ENCODE measurements around the gene RASA3. TPM values are rescaled to one million over a fixed set of nuclear protein-coding genes. Genes with fewer than 3 reads are reported as not detected.

Gene RASA3
- total and polyA plus RNA-seq, 2 of the 4 experiments (the other 2 are of a cell fraction), result 21.0 to 31.4 TPM

DNA sequence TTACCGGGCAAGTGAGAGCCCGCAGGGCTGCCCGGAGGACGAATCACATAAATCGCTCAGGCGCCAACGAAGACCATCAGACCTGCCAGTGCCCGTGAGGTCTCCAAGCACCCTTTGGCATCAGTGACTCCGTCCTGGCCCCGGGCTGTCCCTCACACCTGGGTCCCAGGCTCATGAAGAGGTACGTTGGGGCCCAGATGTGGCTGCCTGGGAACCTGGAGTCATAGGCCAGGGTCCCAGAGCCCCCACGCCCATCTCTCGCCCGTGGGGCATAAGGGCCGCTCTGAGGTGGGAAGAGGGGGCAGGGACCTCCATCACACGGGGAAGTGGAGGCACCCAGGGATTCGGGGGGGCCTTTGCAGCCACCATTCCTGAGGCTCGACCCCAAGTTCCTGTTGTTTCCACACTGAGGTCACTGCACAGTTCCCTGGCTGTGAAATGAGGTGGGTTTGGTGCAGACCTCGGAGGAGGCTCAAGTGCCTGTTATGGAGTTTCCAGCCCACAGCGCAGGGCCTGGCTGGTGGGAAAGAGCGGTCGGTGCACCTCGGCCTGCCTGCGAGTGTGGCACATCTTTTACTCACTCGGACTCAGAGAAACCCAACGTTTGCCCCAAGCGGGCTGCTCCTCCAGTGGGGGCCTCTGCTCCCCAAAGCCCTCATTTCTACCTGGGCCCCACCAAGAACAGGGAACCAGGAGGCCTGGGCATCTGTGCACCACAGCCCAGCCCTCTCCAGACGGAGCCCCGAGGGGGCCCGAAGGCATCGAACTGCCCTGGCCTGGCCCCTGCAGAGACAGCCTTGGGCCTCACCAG is 122.6 kb downstream of the RASA3 start:
- H3K4me3 ChIP-seq (ENCODE audit: insufficient read depth, low read depth, low read length), result no peak overlapping the region
- no peak overlapping the region for H4K91ac ChIP-seq (ENCODE audit: insufficient read depth, low read depth, low read length)
- ChIA-PET CTCF (no interaction called here), POLR2A (ENCODE audit: unreplicated experiment) (no interaction called here)
- intact Hi-C loops (cut with micrococcal nuclease) (no loop called here), dilution Hi-C loops (cut with HindIII; ENCODE audit: low sequenced_read_pairs, unreplicated experiment) (no loop called here), in situ Hi-C loops (cut with MboI; ENCODE audit: low sequenced_read_pairs) (no loop called here)
- no TSS peak for BruUV-seq (replicated peaks)
- peak overlapping the region; percentile 41 for H2AFZ ChIP-seq (replicated peaks; ENCODE audit: low read length, poor library complexity)
- H3K23ac ChIP-seq (ENCODE audit: low read depth, low read length), result no peak overlapping the region
- no peak overlapping the region for H3K56ac ChIP-seq (ENCODE audit: extremely low read depth, insufficient read depth, low read length)
- peaks cover 5% of the 10 kb centered on the region for H3K9me1 ChIP-seq (ENCODE audit: insufficient read depth, low read length)
- peaks cover 12% of the 10 kb centered on the region for H4K20me1 ChIP-seq (ENCODE audit: insufficient read depth, low read length)
- no peak overlapping the region for H4K8ac ChIP-seq (ENCODE audit: low read depth in 2 of 2, low read length in 2 of 2)
- H3K4me2 ChIP-seq (ENCODE audit: low read depth, low read length), result no peak overlapping the region
- H3K9ac ChIP-seq (ENCODE audit: low read depth, low read length), result no peak overlapping the region
- H4K5ac ChIP-seq (ENCODE audit: low read depth, low read length), result no peak overlapping the region
- H2BK5ac ChIP-seq (ENCODE audit: low read depth, low read length, poor library complexity, severe bottlenecking), result no peak overlapping the region
- ATAC-seq (ENCODE audit: low read depth) (no peak), DNase-seq (no peak)
- no peak overlapping the region for H3K4ac ChIP-seq (ENCODE audit: low read depth, low read length)
- H2AK9ac ChIP-seq (replicated peaks; ENCODE audit: low read depth, low read length, poor library complexity), result no peak overlapping the region
- H2BK20ac ChIP-seq (ENCODE audit: low read depth, low read length), result no peak overlapping the region
- peaks cover 59% of the 10 kb centered on the region for H3K36me3 ChIP-seq (ENCODE audit: control insufficient read depth, insufficient read depth, low read length)
- H3K9me3 ChIP-seq (ENCODE audit: control insufficient read depth, insufficient read depth, low read length), result no peaks in the 10 kb centered on the region
- H2AK5ac ChIP-seq (ENCODE audit: low read depth, low read length), result no peak overlapping the region
- TF ChIP-seq NFE2L2 (IDR thresholded peaks at IDR 0.05; ENCODE audit: low read depth, low read length), result no peak
- TF ChIP-seq SMC3 (IDR thresholded peaks at IDR 0.05; ENCODE audit: low read depth, low read length), result no peak
- TF ChIP-seq RAD21 (IDR thresholded peaks at IDR 0.05; ENCODE audit: low read length), result no peak
- TF ChIP-seq, protein P1, sequence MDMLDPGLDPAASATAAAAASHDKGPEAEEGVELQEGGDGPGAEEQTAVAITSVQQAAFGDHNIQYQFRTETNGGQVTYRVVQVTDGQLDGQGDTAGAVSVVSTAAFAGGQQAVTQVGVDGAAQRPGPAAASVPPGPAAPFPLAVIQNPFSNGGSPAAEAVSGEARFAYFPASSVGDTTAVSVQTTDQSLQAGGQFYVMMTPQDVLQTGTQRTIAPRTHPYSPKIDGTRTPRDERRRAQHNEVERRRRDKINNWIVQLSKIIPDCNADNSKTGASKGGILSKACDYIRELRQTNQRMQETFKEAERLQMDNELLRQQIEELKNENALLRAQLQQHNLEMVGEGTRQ (IDR thresholded peaks at IDR 0.05; ENCODE audit: low read depth, low read length), result no peak
- TF ChIP-seq RCOR1 (IDR thresholded peaks at IDR 0.05; ENCODE audit: insufficient replicate concordance, low read length), result no peak
- no peak for TF ChIP-seq RFX5 (IDR thresholded peaks at IDR 0.05; ENCODE audit: low read depth, low read length)
- TF ChIP-seq, protein P2, sequence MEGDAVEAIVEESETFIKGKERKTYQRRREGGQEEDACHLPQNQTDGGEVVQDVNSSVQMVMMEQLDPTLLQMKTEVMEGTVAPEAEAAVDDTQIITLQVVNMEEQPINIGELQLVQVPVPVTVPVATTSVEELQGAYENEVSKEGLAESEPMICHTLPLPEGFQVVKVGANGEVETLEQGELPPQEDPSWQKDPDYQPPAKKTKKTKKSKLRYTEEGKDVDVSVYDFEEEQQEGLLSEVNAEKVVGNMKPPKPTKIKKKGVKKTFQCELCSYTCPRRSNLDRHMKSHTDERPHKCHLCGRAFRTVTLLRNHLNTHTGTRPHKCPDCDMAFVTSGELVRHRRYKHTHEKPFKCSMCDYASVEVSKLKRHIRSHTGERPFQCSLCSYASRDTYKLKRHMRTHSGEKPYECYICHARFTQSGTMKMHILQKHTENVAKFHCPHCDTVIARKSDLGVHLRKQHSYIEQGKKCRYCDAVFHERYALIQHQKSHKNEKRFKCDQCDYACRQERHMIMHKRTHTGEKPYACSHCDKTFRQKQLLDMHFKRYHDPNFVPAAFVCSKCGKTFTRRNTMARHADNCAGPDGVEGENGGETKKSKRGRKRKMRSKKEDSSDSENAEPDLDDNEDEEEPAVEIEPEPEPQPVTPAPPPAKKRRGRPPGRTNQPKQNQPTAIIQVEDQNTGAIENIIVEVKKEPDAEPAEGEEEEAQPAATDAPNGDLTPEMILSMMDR (conservative IDR thresholded peaks at IDR 0.05; ENCODE audit: low read depth, low read length), result no peak
- TF ChIP-seq MXI1 (IDR thresholded peaks at IDR 0.05; ENCODE audit: borderline replicate concordance, low read depth, low read length), result no peak
- TF ChIP-seq MAFK (IDR thresholded peaks at IDR 0.05; ENCODE audit: low read depth, low read length), result no peak
- no peak for TF ChIP-seq MAZ (IDR thresholded peaks at IDR 0.05; ENCODE audit: borderline replicate concordance, low read depth, low read length)
- no peak overlapping the region for H2BK120ac ChIP-seq (ENCODE audit: low read depth, low read length)
- H3K79me1 ChIP-seq (ENCODE audit: low read depth in 1 of 2, low read length in 2 of 2), result peaks cover 10 to 41% of the 10 kb centered on the region in 2 experiments; a peak in 3 of 4 replicates
- no peak overlapping the region for H3K27ac ChIP-seq (ENCODE audit: insufficient read depth, low read length)
- H3K4me1 ChIP-seq (ENCODE audit: control insufficient read depth, insufficient read depth, low read length), result no peaks in the 10 kb centered on the region
- no peak overlapping the region for H2BK15ac ChIP-seq (ENCODE audit: low read depth, low read length)
- no peak overlapping the region for H3K18ac ChIP-seq (ENCODE audit: low read depth, low read length)
- 89% methylated on average over 7 of the region's 31 CpGs; no CpG with 5 or more reads in 1 of the 2 experiments for WGBS, 2 experiments (ENCODE audit: extremely low coverage in 2 of 2, insufficient read length in 1 of 2)
- H3K27me3 ChIP-seq (ENCODE audit: control insufficient read depth, insufficient read depth, low read length), result no peaks in the 10 kb centered on the region
- no peak overlapping the region for H3K14ac ChIP-seq (replicated peaks; ENCODE audit: low read depth, low read length)

Measured in IMR-90 (cell line).